Retinal pigment epithelial cell (primary cell): Measurements from ENCODE around the gene NARS2.
"Not testable (repeated sequence)": the region's sequence is repeated elsewhere in the genome, so short reads cannot be mapped to it uniquely, and the experiment has no call there.

ENCODE experiments used
- DNase-seq: peaks from one replicate; pipeline ENCODE4 v3.0.0-alpha.2; 2010; ENCODE audit warnings: low read depth
- H3K4me3 ChIP-seq: 2 replicates; pipeline ENCODE4 v1.5.1; 2011; ENCODE audit warnings: mild to moderate bottlenecking, low read length, control low read depth, moderate library complexity
- CTCF ChIP-seq: conservative IDR thresholded peaks from 2 replicates; pipeline ENCODE4 v1.5.1; 2011; ENCODE audit warnings: low read depth, low read length, control low read depth, inconsistent platforms

The NARS2 gene

DNA sequence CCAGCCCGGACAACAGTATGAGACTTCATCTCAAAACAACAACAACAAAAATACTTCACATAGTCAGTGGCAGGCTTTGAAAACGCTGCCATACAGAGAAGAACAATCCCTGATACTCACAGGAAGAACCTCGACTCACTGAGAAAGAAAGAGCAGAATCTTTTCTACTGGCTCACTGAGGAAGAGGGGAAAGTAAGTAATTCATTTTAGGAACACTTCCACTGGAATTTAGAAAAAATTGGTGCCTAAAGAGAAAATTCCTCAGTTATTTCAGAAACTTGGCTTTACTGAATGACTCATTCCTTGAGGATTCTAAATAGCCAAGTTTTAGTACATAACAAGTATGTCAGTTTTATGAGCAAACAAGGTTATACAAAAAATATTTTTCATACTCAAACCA, 12.3 kb downstream of the NARS2 start:
- DNase-seq: peak; percentile 58
- H3K4me3 ChIP-seq: no peak overlapping the region
- TF ChIP-seq CTCF: no peak

- no peak for TF ChIP-seq CTCF
- no peak overlapping the region for H3K4me3 ChIP-seq
- no peak for DNase-seq
These were observed 13.7 kb downstream of the NARS2 start for GRCh38 chr11:78560826-78561484.

- no peak for DNase-seq
- no peak for TF ChIP-seq CTCF
- no peak overlapping the region for H3K4me3 ChIP-seq
These were observed 14.5 kb downstream of the NARS2 start for GRCh38 chr11:78560153-78560552.

DNA sequence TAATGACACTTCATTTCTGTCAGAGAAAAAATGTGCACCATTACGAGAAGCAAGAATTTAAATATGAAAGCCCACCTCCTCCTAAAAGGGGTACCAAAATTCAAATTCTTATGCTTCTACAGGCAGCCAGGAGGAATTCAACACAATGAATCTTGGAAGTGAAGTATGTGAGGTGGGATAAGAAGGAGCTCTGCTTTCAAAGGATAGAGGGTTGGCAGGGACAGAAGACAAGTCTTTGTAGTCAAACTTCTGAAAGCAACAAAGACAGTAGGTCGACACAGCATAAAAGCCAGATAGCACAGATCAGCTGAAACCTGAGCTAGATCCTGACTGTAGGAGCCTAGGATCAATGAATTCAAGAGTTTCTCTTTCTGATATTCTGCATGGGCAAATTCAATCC, 17.4 kb downstream of the NARS2 start:
- DNase-seq: no peak
- no peak for TF ChIP-seq CTCF
- H3K4me3 ChIP-seq: no peak overlapping the region

DNA sequence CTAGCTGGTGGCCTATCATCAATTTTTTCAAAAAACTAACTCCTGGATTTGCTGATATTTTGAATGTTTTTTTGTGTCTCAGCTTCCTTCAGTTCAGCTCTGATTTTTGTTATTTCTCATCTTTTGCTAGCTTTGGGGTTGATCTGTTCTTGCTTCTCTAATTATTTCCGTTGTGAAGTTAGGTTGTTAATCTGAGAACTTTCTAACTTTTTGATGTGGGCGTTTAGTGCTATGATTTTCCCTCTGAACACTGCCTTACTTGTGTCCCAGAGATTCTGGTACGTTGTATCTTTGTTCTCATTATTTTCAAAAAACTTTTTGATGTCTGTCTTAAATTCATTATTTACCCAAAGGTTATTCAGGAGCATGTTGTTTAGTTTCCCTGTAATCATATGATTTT, 19.1 kb downstream of the NARS2 start:
- no peak overlapping the region for H3K4me3 ChIP-seq
- TF ChIP-seq CTCF: no peak
- DNase-seq: no peak

DNA sequence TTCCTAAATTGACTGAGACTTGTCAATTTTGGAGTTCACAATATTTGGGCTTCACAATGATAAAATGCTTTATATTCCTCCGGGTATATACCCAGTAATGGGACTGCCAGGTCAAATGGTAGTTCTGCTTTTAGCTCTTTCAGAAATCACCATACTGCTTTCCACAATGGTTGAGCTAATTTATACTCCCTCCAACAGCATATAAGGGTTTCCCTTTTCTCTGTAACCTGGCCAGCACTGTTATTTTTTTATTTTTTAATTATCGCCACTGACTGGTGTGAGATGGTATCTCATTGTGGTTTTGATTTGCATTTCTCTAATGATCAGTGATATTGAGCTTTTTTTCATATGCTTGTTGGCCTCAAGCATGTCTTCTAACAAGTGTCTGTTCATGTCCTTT, 21.8 kb downstream of the NARS2 start:
- no peak for TF ChIP-seq CTCF
- H3K4me3 ChIP-seq: no peak overlapping the region
- no peak for DNase-seq

GRCh38 chr11:78552139-78552538, 22.5 kb downstream of the NARS2 start:
- H3K4me3 ChIP-seq, DNase-seq: not testable (repeated sequence)
